Calu3 (cell line): ENCODE results near the gene ATG9A. TPM values are rescaled to one million over a fixed set of nuclear protein-coding genes. Genes with fewer than 3 reads are reported as not detected.

Experiments
- BruUV-seq: library from RNA; stranded (reverse); fragments of 400-500 nt; replicated peaks from 2 replicates; lab custom pipeline; 2021; lab: Mats Ljungman, UMichigan
- CTCF ChIA-PET: fragments of 300-600 bp; sonication (Branson Sonifier 250); formaldehyde crosslinking; loops from one replicate; lab custom pipeline; 2022; ENCODE audit warnings: antibody characterized with exemption; lab: Charles Lee
- DNase-seq: peaks from one replicate; pipeline ENCODE4 v3.0.0; 2022
- H3K27ac Mint-ChIP-seq: one replicate; pipeline ENCODE4 v1.8.0; 2022; ENCODE audit warnings: mixed read lengths; ENCODE audit not compliant: unreplicated experiment
- H3K27me3 Mint-ChIP-seq: one replicate; pipeline ENCODE4 v1.8.0; 2022; ENCODE audit warnings: mixed read lengths; ENCODE audit not compliant: unreplicated experiment
- H3K36me3 Mint-ChIP-seq: one replicate; pipeline ENCODE4 v1.8.0; 2022; ENCODE audit warnings: mild to moderate bottlenecking, moderate library complexity, mixed read lengths; ENCODE audit not compliant: insufficient read depth, unreplicated experiment
- H3K4me1 Mint-ChIP-seq: one replicate; pipeline ENCODE4 v1.8.0; 2022; ENCODE audit warnings: mild to moderate bottlenecking, low read depth, mixed read lengths; ENCODE audit not compliant: unreplicated experiment
- H3K4me3 Mint-ChIP-seq: one replicate; pipeline ENCODE4 v1.8.0; 2022; ENCODE audit warnings: mild to moderate bottlenecking, low read depth, moderate library complexity, mixed read lengths; ENCODE audit not compliant: unreplicated experiment
- H3K9me3 Mint-ChIP-seq: one replicate; pipeline ENCODE4 v1.8.0; 2022; ENCODE audit warnings: low read depth, mixed read lengths; ENCODE audit not compliant: unreplicated experiment
- intact Hi-C: fragments of 100-400 bp; cut with micrococcal nuclease; formaldehyde crosslinking; loops from one replicate; pipeline ENCODE4 v1.10.0; 2022; ENCODE audit not compliant: unreplicated experiment
- total RNA-seq: library from RNA; stranded (reverse); gene quantifications from 2 replicates; pipeline ENCODE4 v1.2.3, GENCODE V29; 2022
- TF ChIP-seq, protein P1 (sequence below): fragments of 200-600 bp; IDR thresholded peaks from one replicate; pipeline ENCODE4 v1.8.0; 2022; ENCODE audit warnings: antibody characterized with exemption; ENCODE audit not compliant: unreplicated experiment

ATG9A gene
- total RNA-seq, 1 experiment from 2014 or later, result 42.4 TPM

DNA sequence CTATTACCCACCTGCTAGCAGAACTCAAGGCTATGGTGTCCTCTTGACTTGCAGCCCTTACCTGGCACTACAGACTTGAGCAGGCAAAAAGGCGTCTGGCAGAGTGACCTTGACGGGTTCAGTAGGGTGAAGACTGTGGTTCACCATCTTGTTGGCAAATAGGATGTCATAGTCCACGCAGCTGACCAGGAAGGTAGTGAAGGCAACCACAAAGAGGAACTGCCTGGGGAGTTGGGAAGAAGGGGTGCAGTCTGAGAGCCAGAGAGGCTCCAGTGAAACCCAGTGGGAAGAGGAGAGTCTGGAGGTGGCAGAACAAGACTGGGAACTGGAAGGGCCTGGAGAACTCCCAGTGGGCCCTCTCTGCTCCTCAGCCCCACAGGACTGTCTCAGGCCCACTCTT is 4.1 kb downstream of the ATG9A start:
- H3K27ac Mint-ChIP-seq, result no peak overlapping the region
- peaks cover 52% of the 10 kb centered on the region for H3K36me3 Mint-ChIP-seq
- no peak for DNase-seq
- TF ChIP-seq, protein P1, sequence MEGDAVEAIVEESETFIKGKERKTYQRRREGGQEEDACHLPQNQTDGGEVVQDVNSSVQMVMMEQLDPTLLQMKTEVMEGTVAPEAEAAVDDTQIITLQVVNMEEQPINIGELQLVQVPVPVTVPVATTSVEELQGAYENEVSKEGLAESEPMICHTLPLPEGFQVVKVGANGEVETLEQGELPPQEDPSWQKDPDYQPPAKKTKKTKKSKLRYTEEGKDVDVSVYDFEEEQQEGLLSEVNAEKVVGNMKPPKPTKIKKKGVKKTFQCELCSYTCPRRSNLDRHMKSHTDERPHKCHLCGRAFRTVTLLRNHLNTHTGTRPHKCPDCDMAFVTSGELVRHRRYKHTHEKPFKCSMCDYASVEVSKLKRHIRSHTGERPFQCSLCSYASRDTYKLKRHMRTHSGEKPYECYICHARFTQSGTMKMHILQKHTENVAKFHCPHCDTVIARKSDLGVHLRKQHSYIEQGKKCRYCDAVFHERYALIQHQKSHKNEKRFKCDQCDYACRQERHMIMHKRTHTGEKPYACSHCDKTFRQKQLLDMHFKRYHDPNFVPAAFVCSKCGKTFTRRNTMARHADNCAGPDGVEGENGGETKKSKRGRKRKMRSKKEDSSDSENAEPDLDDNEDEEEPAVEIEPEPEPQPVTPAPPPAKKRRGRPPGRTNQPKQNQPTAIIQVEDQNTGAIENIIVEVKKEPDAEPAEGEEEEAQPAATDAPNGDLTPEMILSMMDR, result no peak
- no peak overlapping the region for H3K4me3 Mint-ChIP-seq
- CTCF ChIA-PET, result no interaction called here
- H3K9me3 Mint-ChIP-seq, result no peaks in the 10 kb centered on the region
- intact Hi-C loops, result no loop called here
- H3K4me1 Mint-ChIP-seq, result no peaks in the 10 kb centered on the region
- BruUV-seq, result no TSS peak
- no peaks in the 10 kb centered on the region for H3K27me3 Mint-ChIP-seq

DNA sequence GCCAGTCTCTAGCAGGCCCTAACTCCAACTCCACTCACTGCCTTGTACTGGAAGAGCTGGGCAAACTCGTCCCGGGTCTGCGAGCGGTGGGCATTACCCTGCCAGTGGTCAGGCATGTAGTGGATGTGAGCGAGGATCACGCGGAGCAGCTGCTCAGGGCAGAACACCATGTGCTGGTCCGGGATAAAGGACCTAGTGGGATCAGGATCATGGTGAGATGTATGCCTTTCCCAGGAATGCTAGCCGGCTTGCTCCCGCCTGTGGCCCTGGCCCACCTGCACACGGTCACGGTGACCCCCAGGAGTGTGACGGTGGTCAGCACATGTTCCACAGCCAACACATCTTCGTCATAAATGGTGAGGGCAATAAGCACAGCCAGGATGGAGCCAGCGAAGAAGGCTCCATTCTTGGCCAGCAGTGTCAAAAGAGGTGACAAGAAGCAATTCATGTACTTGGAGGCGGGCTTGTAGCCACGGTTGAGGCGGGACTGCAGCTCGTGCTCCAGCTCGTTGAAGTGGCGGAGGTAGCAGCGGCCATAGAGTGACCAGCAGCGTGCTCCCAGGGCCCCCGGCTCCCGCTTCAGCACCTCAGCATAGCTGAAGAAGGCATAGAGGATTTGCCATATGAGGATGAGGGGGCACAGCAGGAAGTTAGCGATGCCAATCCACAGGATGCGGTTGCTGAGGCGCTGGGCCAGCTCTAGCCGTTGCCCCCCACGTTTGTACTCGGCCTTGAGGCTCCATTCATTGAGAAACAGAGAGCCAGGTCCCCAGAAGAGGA is 5.4 kb downstream of the ATG9A start:
- Mint-ChIP-seq H3K36me3 (peaks cover 52% of the 10 kb centered on the region), H3K27ac (no peak overlapping the region), H3K4me1 (no peaks in the 10 kb centered on the region), H3K9me3 (no peaks in the 10 kb centered on the region), H3K4me3 (no peak overlapping the region), H3K27me3 (no peaks in the 10 kb centered on the region)
- intact Hi-C loops, result no loop called here
- TF ChIP-seq, protein P1, result no peak
- no peak for DNase-seq
- no TSS peak for BruUV-seq
- CTCF ChIA-PET, result interaction anchor here (0.5 kb wide), 1 partner anchor 49 kb away, joined by 4 read pairs; no protein-coding TSS in a partner anchor

- Mint-ChIP-seq H3K9me3 (no peaks in the 10 kb centered on the region), H3K4me1 (peaks cover 11% of the 10 kb centered on the region), H3K27me3 (no peaks in the 10 kb centered on the region), H3K36me3 (peaks cover 63% of the 10 kb centered on the region), H3K27ac (no peak overlapping the region), H3K4me3 (no peak overlapping the region)
- CTCF ChIA-PET, result interaction anchor here (1.1 kb wide), 1 partner anchor 23 kb away, joined by 3 read pairs; the partner anchor contains the start of genes GLB1L and STK16
- TF ChIP-seq, protein P1, result no peak
- BruUV-seq, result no TSS peak
- intact Hi-C loops, result no loop called here
- no peak for DNase-seq
These were observed 7.4 kb downstream of the ATG9A start for GRCh38 chr2:219221957-219222518.

DNA sequence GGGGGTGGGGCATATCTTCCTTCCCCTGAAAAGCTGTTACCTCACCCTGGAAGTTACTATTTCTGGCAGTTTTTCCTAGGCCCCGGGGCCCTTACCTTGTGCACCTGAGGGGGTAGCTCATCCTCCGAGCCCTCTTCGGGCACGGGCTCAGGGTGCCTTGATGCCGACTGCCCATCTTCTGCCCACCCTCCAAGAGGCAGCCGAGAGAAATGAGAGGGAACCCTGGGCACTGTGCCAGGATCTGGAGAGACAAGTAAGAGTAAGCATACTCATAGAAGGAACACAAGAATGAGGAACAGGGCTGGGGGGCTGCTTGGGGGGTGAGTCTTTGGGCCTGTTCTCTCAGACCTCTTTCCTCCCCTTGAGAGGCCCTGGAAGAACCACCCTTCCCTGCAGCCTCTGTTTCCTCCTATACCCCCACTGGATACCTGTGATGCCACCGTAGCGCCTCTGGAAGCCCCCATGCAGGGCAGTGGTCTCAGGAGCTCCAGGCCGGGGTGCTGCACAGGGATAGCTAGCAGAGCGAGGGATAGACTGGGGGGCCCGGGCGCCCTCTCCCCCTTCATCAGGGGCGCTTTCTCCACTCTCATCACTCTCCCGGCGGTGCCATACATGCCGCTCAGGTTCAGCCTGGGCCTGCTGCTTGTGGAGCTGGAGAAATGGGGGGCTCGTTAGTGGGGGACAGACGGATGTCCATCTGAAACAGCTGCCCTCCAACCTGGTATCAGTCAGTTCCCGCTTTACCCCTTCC is 8.6 kb downstream of the ATG9A start:
- no peak overlapping the region for H3K4me3 Mint-ChIP-seq

More for the DNA sequence above, 8.6 kb downstream of the ATG9A start:
- intact Hi-C loops, result no loop called here
- H3K27me3 Mint-ChIP-seq, result no peaks in the 10 kb centered on the region
- H3K36me3 Mint-ChIP-seq, result peaks cover 66% of the 10 kb centered on the region
- H3K9me3 Mint-ChIP-seq, result no peaks in the 10 kb centered on the region
- H3K27ac Mint-ChIP-seq, result no peak overlapping the region
- H3K4me1 Mint-ChIP-seq, result peaks cover 18% of the 10 kb centered on the region
- CTCF ChIA-PET, result interaction anchor here (0.6 kb wide), 2 partner anchors 116 to 202 kb away, joined by 3 to 4 read pairs; no protein-coding TSS in a partner anchor
- no TSS peak for BruUV-seq
- TF ChIP-seq, protein P1, result no peak
- DNase-seq, result no peak
